Neural crest cell (in vitro differentiated cells): ENCODE measurements around the gene RSPRY1. TPM values are rescaled to one million over a fixed set of nuclear protein-coding genes. Genes with fewer than 3 reads are reported as not detected.

Source experiments
- DNase-seq: peaks from one replicate; pipeline ENCODE4 v3.0.0; 2021; ENCODE audit warnings: low read depth, mixed read lengths, low spot score
- H3K27ac Mint-ChIP-seq: one replicate; pipeline ENCODE4 v1.8.0; 2021; ENCODE audit warnings: mild to moderate bottlenecking, mixed read lengths; ENCODE audit not compliant: unreplicated experiment
- H3K27me3 Mint-ChIP-seq: 2 replicates; pipeline ENCODE4 v1.8.0; 2021; ENCODE audit warnings: low read depth, mild to moderate bottlenecking, mixed read lengths
- H3K36me3 Mint-ChIP-seq: 2 replicates; pipeline ENCODE4 v1.8.0; 2021; ENCODE audit warnings: low read depth, mild to moderate bottlenecking, mixed read lengths
- H3K4me1 Mint-ChIP-seq: 2 replicates; pipeline ENCODE4 v1.8.0; 2021; ENCODE audit warnings: mixed read lengths
- H3K4me3 Mint-ChIP-seq: one replicate; pipeline ENCODE4 v1.8.0; 2021; ENCODE audit warnings: mild to moderate bottlenecking, mixed read lengths
- H3K9me3 Mint-ChIP-seq: 2 replicates; pipeline ENCODE4 v1.8.0; 2021; ENCODE audit warnings: mixed read lengths
- total RNA-seq: library from RNA; stranded (reverse); gene quantifications from 2 replicates; pipeline ENCODE4 v1.2.1, GENCODE V29; 2021
- TF ChIP-seq, protein P1 (sequence below): fragments of 200-600 bp; sonication (generic); conservative IDR thresholded peaks from 2 replicates; pipeline ENCODE4 v1.5.0; 2021; ENCODE audit warnings: antibody characterized with exemption, mild to moderate bottlenecking

RSPRY1 gene
- total RNA-seq, 1 donor from 2014 or later = 53.4 TPM

DNA sequence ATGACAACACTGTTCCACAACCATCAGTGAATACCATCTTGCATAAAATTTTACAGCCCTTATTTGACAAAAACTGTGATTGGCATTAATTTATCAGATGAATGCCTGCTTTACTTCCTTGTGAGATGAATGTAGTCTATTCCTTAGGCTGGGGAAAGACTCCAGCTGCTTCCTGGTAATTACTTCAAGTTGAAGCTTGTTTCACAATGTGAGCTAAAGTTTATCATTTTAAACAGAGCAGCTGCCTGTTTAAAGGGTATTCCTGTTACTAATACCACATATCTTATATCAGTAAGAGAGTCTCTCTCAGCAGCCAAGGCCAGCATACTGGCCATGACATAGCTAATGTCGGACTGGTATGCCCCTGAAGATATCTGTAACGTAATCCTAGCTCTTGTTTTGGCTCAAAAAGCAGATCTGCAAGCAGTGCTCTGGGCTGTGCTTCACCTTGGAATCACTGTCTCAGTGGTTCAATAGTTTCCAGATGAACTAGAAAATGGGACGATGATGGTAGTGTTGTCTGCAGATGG is 45.8 kb downstream of the RSPRY1 start:
- no peak for DNase-seq
- no peak overlapping the region for H3K27ac Mint-ChIP-seq
- no peaks in the 10 kb centered on the region for H3K9me3 Mint-ChIP-seq
- peaks cover 30% of the 10 kb centered on the region for H3K36me3 Mint-ChIP-seq
- H3K4me1 Mint-ChIP-seq = no peaks in the 10 kb centered on the region
- H3K27me3 Mint-ChIP-seq = no peaks in the 10 kb centered on the region
- TF ChIP-seq, protein P1, sequence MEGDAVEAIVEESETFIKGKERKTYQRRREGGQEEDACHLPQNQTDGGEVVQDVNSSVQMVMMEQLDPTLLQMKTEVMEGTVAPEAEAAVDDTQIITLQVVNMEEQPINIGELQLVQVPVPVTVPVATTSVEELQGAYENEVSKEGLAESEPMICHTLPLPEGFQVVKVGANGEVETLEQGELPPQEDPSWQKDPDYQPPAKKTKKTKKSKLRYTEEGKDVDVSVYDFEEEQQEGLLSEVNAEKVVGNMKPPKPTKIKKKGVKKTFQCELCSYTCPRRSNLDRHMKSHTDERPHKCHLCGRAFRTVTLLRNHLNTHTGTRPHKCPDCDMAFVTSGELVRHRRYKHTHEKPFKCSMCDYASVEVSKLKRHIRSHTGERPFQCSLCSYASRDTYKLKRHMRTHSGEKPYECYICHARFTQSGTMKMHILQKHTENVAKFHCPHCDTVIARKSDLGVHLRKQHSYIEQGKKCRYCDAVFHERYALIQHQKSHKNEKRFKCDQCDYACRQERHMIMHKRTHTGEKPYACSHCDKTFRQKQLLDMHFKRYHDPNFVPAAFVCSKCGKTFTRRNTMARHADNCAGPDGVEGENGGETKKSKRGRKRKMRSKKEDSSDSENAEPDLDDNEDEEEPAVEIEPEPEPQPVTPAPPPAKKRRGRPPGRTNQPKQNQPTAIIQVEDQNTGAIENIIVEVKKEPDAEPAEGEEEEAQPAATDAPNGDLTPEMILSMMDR = no peak
- H3K4me3 Mint-ChIP-seq = no peak overlapping the region

- Mint-ChIP-seq H3K4me1 (no peaks in the 10 kb centered on the region), H3K4me3 (no peak overlapping the region), H3K9me3 (no peaks in the 10 kb centered on the region), H3K27me3 (no peaks in the 10 kb centered on the region), H3K36me3 (peaks cover 31% of the 10 kb centered on the region), H3K27ac (peak overlapping the region; percentile 73)
- no peak for DNase-seq
- TF ChIP-seq, protein P1 = no peak
Observed at GRCh38 chr16:57233944-57234706, 48.0 kb downstream of the RSPRY1 start.

- no peaks in the 10 kb centered on the region for H3K9me3 Mint-ChIP-seq
- H3K4me1 Mint-ChIP-seq = no peaks in the 10 kb centered on the region
- H3K4me3 Mint-ChIP-seq = no peak overlapping the region
- no peak overlapping the region for H3K27ac Mint-ChIP-seq
- TF ChIP-seq, protein P1 = no peak
- H3K27me3 Mint-ChIP-seq = no peaks in the 10 kb centered on the region
- H3K36me3 Mint-ChIP-seq = peaks cover 33% of the 10 kb centered on the region
- no peak for DNase-seq
Observed at GRCh38 chr16:57234707-57235092, 48.6 kb downstream of the RSPRY1 start.

DNA sequence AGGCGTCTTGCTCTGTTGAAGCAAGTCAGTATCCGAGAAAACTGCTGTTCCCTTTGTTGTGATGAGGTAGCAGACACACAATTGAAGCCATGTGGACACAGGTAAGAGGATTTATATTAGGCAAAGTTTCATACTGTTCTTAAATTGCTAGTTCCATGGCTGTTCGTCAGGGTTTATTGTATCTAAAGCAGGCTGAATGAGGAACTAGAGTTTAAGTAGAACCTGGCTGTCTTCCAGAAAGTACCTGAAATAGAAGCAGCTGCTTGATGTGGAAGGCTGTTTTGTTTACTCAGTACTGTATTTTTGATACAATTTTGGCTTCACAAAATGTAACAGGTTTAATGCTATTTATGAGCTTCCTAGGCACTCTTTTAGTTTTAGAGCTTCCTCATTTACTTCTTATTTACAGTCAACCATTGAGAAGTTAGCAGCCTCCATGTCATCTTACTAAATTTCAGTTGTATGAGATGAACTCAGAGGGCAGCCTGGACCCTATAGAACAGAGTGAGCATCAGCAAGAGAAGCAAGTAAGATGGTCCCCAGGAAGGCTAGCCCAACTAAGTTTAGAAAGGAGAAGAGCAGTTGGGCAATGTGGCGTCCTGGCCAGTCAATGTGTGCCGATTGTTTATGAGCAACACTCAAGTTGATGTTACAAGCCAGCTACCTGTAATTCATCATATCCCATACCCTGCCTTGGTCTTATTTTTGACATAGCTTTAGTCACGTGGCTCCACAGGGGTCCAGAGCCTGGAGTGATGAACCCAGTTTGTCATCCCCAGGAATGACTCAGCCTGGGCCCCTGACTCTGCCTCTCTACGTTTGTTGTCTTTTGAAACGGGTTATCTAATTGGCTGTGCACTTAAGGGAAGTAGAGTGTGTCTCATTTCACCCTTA is 49.2 kb downstream of the RSPRY1 start:
- Mint-ChIP-seq H3K4me3 (no peak overlapping the region), H3K36me3 (peaks cover 31% of the 10 kb centered on the region), H3K27ac (no peak overlapping the region), H3K4me1 (no peaks in the 10 kb centered on the region), H3K9me3 (no peaks in the 10 kb centered on the region), H3K27me3 (no peaks in the 10 kb centered on the region)
- TF ChIP-seq, protein P1 = no peak
- no peak for DNase-seq

GRCh38 chr16:57236022-57236350 is 49.9 kb downstream of the RSPRY1 start:
- TF ChIP-seq, protein P1 = no peak
- H3K4me1 Mint-ChIP-seq = no peaks in the 10 kb centered on the region
- H3K27me3 Mint-ChIP-seq = no peaks in the 10 kb centered on the region
- peaks cover 27% of the 10 kb centered on the region for H3K36me3 Mint-ChIP-seq
- no peak overlapping the region for H3K4me3 Mint-ChIP-seq
- H3K27ac Mint-ChIP-seq = no peak overlapping the region
- no peaks in the 10 kb centered on the region for H3K9me3 Mint-ChIP-seq
- DNase-seq = no peak
